Astrocyte (in vitro differentiated cells and primary cell): ENCODE data around the gene NDUFA8. TPM values are rescaled to one million over a fixed set of nuclear protein-coding genes. Genes with fewer than 3 reads are reported as not detected.

Source experiments
- DNase-seq: peaks from one replicate; pipeline ENCODE4 v3.0.0-alpha.2; 2010; ENCODE audit warnings: low read depth
- FAIRE-seq: peaks from 2 replicates; lab custom pipeline; 2011; peaks lifted over from hg19 to GRCh38; lab: Jason Lieb, UNC
- H2AFZ ChIP-seq: 2 replicates; pipeline ENCODE4 v1.6.0; 2012; ENCODE audit warnings: low read depth, low read length, inconsistent platforms
- H3K27ac ChIP-seq: 2 replicates; pipeline ENCODE4 v1.5.1; 2011; ENCODE audit warnings: low read depth, low read length, inconsistent platforms
- H3K27me3 ChIP-seq: 2 replicates; pipeline ENCODE4 v1.6.0; 2011; ENCODE audit warnings: low read length, inconsistent platforms; ENCODE audit not compliant: insufficient read depth
- H3K36me3 ChIP-seq: 2 replicates; pipeline ENCODE4 v1.5.1; 2011; ENCODE audit warnings: low read length, inconsistent platforms; ENCODE audit not compliant: insufficient read depth
- H3K4me1 ChIP-seq: 2 replicates; pipeline ENCODE4 v1.5.1; 2011; ENCODE audit warnings: low read length, inconsistent platforms; ENCODE audit not compliant: insufficient read depth
- H3K4me2 ChIP-seq: 2 replicates; pipeline ENCODE4 v1.6.0; 2012; ENCODE audit warnings: low read length, inconsistent platforms
- H3K4me3 ChIP-seq: 2 replicates; pipeline ENCODE4 v1.5.1; 2011; ENCODE audit warnings: low read depth, mild to moderate bottlenecking, low read length, inconsistent platforms; ENCODE audit not compliant: insufficient read depth
- H3K79me2 ChIP-seq: 2 replicates; pipeline ENCODE4 v1.6.0; 2012; ENCODE audit warnings: mild to moderate bottlenecking, low read length, inconsistent platforms; ENCODE audit not compliant: insufficient read depth
- H3K9ac ChIP-seq: 2 replicates; pipeline ENCODE4 v1.6.0; 2012; ENCODE audit warnings: mild to moderate bottlenecking, low read length, inconsistent platforms
- H3K9me3 ChIP-seq: 2 replicates; pipeline ENCODE4 v1.5.1; 2012; ENCODE audit warnings: low read depth, mild to moderate bottlenecking, low read length, inconsistent platforms; ENCODE audit not compliant: insufficient read depth
- H4K20me1 ChIP-seq: 2 replicates; pipeline ENCODE4 v1.6.0; 2012; ENCODE audit warnings: low read length, inconsistent platforms; ENCODE audit not compliant: insufficient read depth
- H3K27ac Mint-ChIP-seq: one replicate; pipeline ENCODE4 v1.8.0; 2021; ENCODE audit warnings: mild to moderate bottlenecking, mixed read lengths; ENCODE audit not compliant: unreplicated experiment
- H3K27me3 Mint-ChIP-seq: one replicate; pipeline ENCODE4 v1.8.0; 2021; ENCODE audit warnings: low read depth, mixed read lengths; ENCODE audit not compliant: unreplicated experiment
- H3K36me3 Mint-ChIP-seq: one replicate; pipeline ENCODE4 v1.8.0; 2021; ENCODE audit warnings: low read depth, mixed read lengths; ENCODE audit not compliant: unreplicated experiment
- H3K4me1 Mint-ChIP-seq: one replicate; pipeline ENCODE4 v1.8.0; 2021; ENCODE audit warnings: low read depth, mixed read lengths; ENCODE audit not compliant: unreplicated experiment
- H3K4me3 Mint-ChIP-seq: one replicate; pipeline ENCODE4 v1.8.0; 2021; ENCODE audit warnings: mild to moderate bottlenecking, moderate library complexity, mixed read lengths; ENCODE audit not compliant: unreplicated experiment
- H3K9me3 Mint-ChIP-seq: one replicate; pipeline ENCODE4 v1.8.0; 2021; ENCODE audit warnings: mild to moderate bottlenecking, mixed read lengths; ENCODE audit not compliant: unreplicated experiment
- CTCF ChIP-seq: IDR thresholded peaks from 2 replicates; pipeline ENCODE4 v1.5.1; 2011; ENCODE audit warnings: low read depth, mild to moderate bottlenecking, inconsistent platforms, low read length, moderate library complexity; ENCODE audit not compliant: insufficient read depth
- EZH2 ChIP-seq: IDR thresholded peaks from 2 replicates; pipeline ENCODE4 v1.6.1; 2012; ENCODE audit warnings: mild to moderate bottlenecking, low read length, inconsistent platforms; ENCODE audit not compliant: insufficient read depth
- total RNA-seq: library from RNA; stranded (reverse); gene quantifications from 2 replicates; pipeline ENCODE4 v1.2.1, GENCODE V29; 2021

Gene NDUFA8
- total RNA-seq, 1 donor from 2014 or later, result 52.3 TPM

GRCh38 chr9:122200960-122201595 lies 41.5 kb upstream of the NDUFA8 start:
- Mint-ChIP-seq H3K9me3 (no peaks in the 10 kb centered on the region), H3K27ac (no peak overlapping the region), H3K4me3 (no peak overlapping the region), H3K4me1 (peaks cover 18% of the 10 kb centered on the region), H3K27me3 (peaks cover 37% of the 10 kb centered on the region), H3K36me3 (no peaks in the 10 kb centered on the region)
- Histone ChIP-seq H3K4me2 (peak overlapping the region; percentile 14), H3K4me1 (peaks cover 5% of the 10 kb centered on the region), H3K79me2 (no peaks in the 10 kb centered on the region), H3K4me3 (no peak overlapping the region), H3K27me3 (peaks cover 13% of the 10 kb centered on the region), H3K9ac (no peak overlapping the region), H3K36me3 (no peaks in the 10 kb centered on the region), H3K9me3 (no peaks in the 10 kb centered on the region), H2AFZ (no peak overlapping the region), H3K27ac (no peak overlapping the region), H4K20me1 (no peaks in the 10 kb centered on the region)
- FAIRE-seq, result no peak
- TF ChIP-seq EZH2, result no peak
- TF ChIP-seq CTCF, result no peak
- peak; percentile 52 for DNase-seq

GRCh38 chr9:122197882-122198281 lies 38.3 kb upstream of the NDUFA8 start:
- Histone ChIP-seq H3K4me2 (no peak overlapping the region), H3K9me3 (no peaks in the 10 kb centered on the region)
- FAIRE-seq, result no peak

More at GRCh38 chr9:122197882-122198281, 38.3 kb upstream of the NDUFA8 start:
- Histone ChIP-seq H4K20me1 (no peaks in the 10 kb centered on the region), H3K9ac (no peak overlapping the region), H3K79me2 (no peaks in the 10 kb centered on the region), H3K4me1 (peaks cover 5% of the 10 kb centered on the region), H3K36me3 (no peaks in the 10 kb centered on the region), H3K27ac (no peak overlapping the region), H3K27me3 (peaks cover 13% of the 10 kb centered on the region), H3K4me3 (no peak overlapping the region), H2AFZ (no peak overlapping the region)
- peaks cover 41% of the 10 kb centered on the region for H3K27me3 Mint-ChIP-seq
- no peaks in the 10 kb centered on the region for H3K36me3 Mint-ChIP-seq
- H3K4me3 Mint-ChIP-seq, result no peak overlapping the region
- H3K9me3 Mint-ChIP-seq, result no peaks in the 10 kb centered on the region
- DNase-seq, result no peak
- no peak overlapping the region for H3K27ac Mint-ChIP-seq
- H3K4me1 Mint-ChIP-seq, result peaks cover 14% of the 10 kb centered on the region
- no peak for TF ChIP-seq CTCF
- no peak for TF ChIP-seq EZH2
